ENCODE data around the gene BCL3. TPM values are rescaled to one million over a fixed set of nuclear protein-coding genes. Genes with fewer than 3 reads are reported as not detected.
"Not testable (repeated sequence)": the region's sequence is repeated elsewhere in the genome, so short reads cannot be mapped to it uniquely, and the experiment has no call there.

BCL3 gene
- total RNA-seq, 2 experiments from 2014 or later: 63.4 to 66.6 TPM

- H3K27me3 Mint-ChIP-seq: peaks cover 8% of the 10 kb centered on the region
- peaks cover 3% of the 10 kb centered on the region for H3K9me3 Mint-ChIP-seq
- H3K36me3 Mint-ChIP-seq (ENCODE audit: low read depth): peaks cover 7% of the 10 kb centered on the region
- no peak overlapping the region for H3K4me3 Mint-ChIP-seq
- peaks cover 30% of the 10 kb centered on the region for H3K4me1 Mint-ChIP-seq
- POLR2A ChIA-PET: interaction anchor here (0.7 to 6.2 kb wide), 2 partner anchors 49 to 78 kb away, joined by 4 to 84 read pairs; no protein-coding TSS in a partner anchor
- no peak for DNase-seq
- no peak overlapping the region for H3K27ac Mint-ChIP-seq
- CTCF ChIA-PET: interaction anchor here (4.3 to 6.9 kb wide), 2 partner anchors 48 to 82 kb away, joined by 87 to 336 read pairs; no protein-coding TSS in a partner anchor
Measured at GRCh38 chr19:44772959-44773358, 24.5 kb downstream of the BCL3 start.

- CTCF ChIA-PET: interaction anchor here (1.4 to 6.9 kb wide), 3 partner anchors 8 to 51 kb away, joined by 3 to 336 read pairs (median 7); no protein-coding TSS in a partner anchor
- peaks cover 8% of the 10 kb centered on the region for H3K4me1 Mint-ChIP-seq
- H3K4me3 Mint-ChIP-seq: no peak overlapping the region
- POLR2A ChIA-PET: no interaction called here
- H3K9me3 Mint-ChIP-seq: no peaks in the 10 kb centered on the region
- DNase-seq: no peak
- H3K27ac Mint-ChIP-seq: no peak overlapping the region
- no peaks in the 10 kb centered on the region for H3K36me3 Mint-ChIP-seq (ENCODE audit: low read depth)
- H3K27me3 Mint-ChIP-seq: peaks cover 6% of the 10 kb centered on the region
Measured at GRCh38 chr19:44775676-44776240, 27.2 kb downstream of the BCL3 start.

- no peak overlapping the region for H3K4me3 Mint-ChIP-seq
- DNase-seq: no peak
- no peak overlapping the region for H3K27ac Mint-ChIP-seq
- peaks cover 6% of the 10 kb centered on the region for H3K27me3 Mint-ChIP-seq
- POLR2A ChIA-PET: no interaction called here
- no peaks in the 10 kb centered on the region for H3K36me3 Mint-ChIP-seq (ENCODE audit: low read depth)
- H3K9me3 Mint-ChIP-seq: no peaks in the 10 kb centered on the region
- CTCF ChIA-PET: interaction anchor here (0.6 to 6.9 kb wide), 2 partner anchors 52 to 132 kb away, joined by 3 to 336 read pairs; no protein-coding TSS in a partner anchor
- peaks cover 5% of the 10 kb centered on the region for H3K4me1 Mint-ChIP-seq
Measured at GRCh38 chr19:44776402-44777096, 28.0 kb downstream of the BCL3 start.

GRCh38 chr19:44777715-44778347 lies 29.3 kb downstream of the BCL3 start, which contains the start of gene CBLC:
Gene CBLC (plus strand): TSS chr19:44777890. CDS start chr19:44777932, 42 bp downstream.
- ChIA-PET CTCF (interaction anchor here (1.2 kb wide), 1 partner anchor 54 kb away, joined by 3 read pairs; no protein-coding TSS in a partner anchor), POLR2A (no interaction called here)
- Mint-ChIP-seq H3K9me3 (no peaks in the 10 kb centered on the region), H3K27ac (no peak within 1 kb of the TSS), H3K4me3 (no peak within 1 kb of the TSS), H3K4me1 (peaks cover 3% of the 10 kb centered on the region), H3K36me3 (ENCODE audit: low read depth) (no peaks in the 10 kb centered on the region), H3K27me3 (peaks cover 6% of the 10 kb centered on the region)
- DNase-seq: no peak

- POLR2A ChIA-PET: no interaction called here
- H3K36me3 Mint-ChIP-seq (ENCODE audit: low read depth): no peaks in the 10 kb centered on the region
Measured at GRCh38 chr19:44779150-44779549, 30.6 kb downstream of the BCL3 start.

GRCh38 chr19:44781694-44782093 lies 33.2 kb downstream of the BCL3 start:
- POLR2A ChIA-PET; H3K4me3 Mint-ChIP-seq; H3K4me1 Mint-ChIP-seq; H3K9me3 Mint-ChIP-seq; H3K27me3 Mint-ChIP-seq; H3K36me3 Mint-ChIP-seq (ENCODE audit: low read depth); DNase-seq; H3K27ac Mint-ChIP-seq: not testable (repeated sequence)
- CTCF ChIA-PET: interaction anchor here (1.6 kb wide), 1 partner anchor 10 kb away, joined by 11 read pairs; no protein-coding TSS in a partner anchor

More at GRCh38 chr19:44779150-44779549, 30.6 kb downstream of the BCL3 start:
- DNase-seq: no peak
- H3K4me1 Mint-ChIP-seq: peaks cover under 1% of the 10 kb centered on the region
- no peak overlapping the region for H3K4me3 Mint-ChIP-seq
- no peak overlapping the region for H3K27ac Mint-ChIP-seq
- CTCF ChIA-PET: interaction anchor here (0.7 to 2.1 kb wide), 3 partner anchors 8 to 55 kb away, joined by 3 to 6 read pairs (median 3); no protein-coding TSS in a partner anchor
- H3K9me3 Mint-ChIP-seq: no peaks in the 10 kb centered on the region
- no peaks in the 10 kb centered on the region for H3K27me3 Mint-ChIP-seq

- H3K4me3 Mint-ChIP-seq: no peak overlapping the region
- CTCF ChIA-PET: interaction anchor here (0.7 to 2.7 kb wide), 6 partner anchors 8 to 212 kb away, joined by 3 to 17 read pairs (median 6); no protein-coding TSS in a partner anchor
- H3K9me3 Mint-ChIP-seq: no peaks in the 10 kb centered on the region
- no peaks in the 10 kb centered on the region for H3K36me3 Mint-ChIP-seq (ENCODE audit: low read depth)
- H3K4me1 Mint-ChIP-seq: peaks cover 4% of the 10 kb centered on the region
- DNase-seq: no peak
- H3K27ac Mint-ChIP-seq: no peak overlapping the region
- POLR2A ChIA-PET: no interaction called here
- H3K27me3 Mint-ChIP-seq: no peaks in the 10 kb centered on the region
Measured at GRCh38 chr19:44782729-44783128, 34.2 kb downstream of the BCL3 start.

GRCh38 chr19:44783545-44783944 lies 35.0 kb downstream of the BCL3 start:
- Mint-ChIP-seq H3K36me3 (ENCODE audit: low read depth) (no peaks in the 10 kb centered on the region), H3K27me3 (no peaks in the 10 kb centered on the region), H3K4me1 (peaks cover 4% of the 10 kb centered on the region), H3K27ac (no peak overlapping the region), H3K4me3 (no peak overlapping the region), H3K9me3 (no peaks in the 10 kb centered on the region)
- no peak for DNase-seq
- CTCF ChIA-PET: interaction anchor here (0.8 to 2.7 kb wide), 13 partner anchors 9 to 212 kb away, joined by 3 to 17 read pairs (median 4); partner anchors contain the start of gene NECTIN2
- POLR2A ChIA-PET: no interaction called here

GRCh38 chr19:44785271-44785670 lies 36.8 kb downstream of the BCL3 start:
- H3K9me3 Mint-ChIP-seq: no peaks in the 10 kb centered on the region
- H3K27me3 Mint-ChIP-seq: no peaks in the 10 kb centered on the region
- no peak overlapping the region for H3K4me3 Mint-ChIP-seq
- ChIA-PET POLR2A (no interaction called here), CTCF (interaction anchor here (0.9 to 2.7 kb wide), 4 partner anchors 14 to 149 kb away, joined by 3 to 17 read pairs (median 3); no protein-coding TSS in a partner anchor)
- H3K27ac Mint-ChIP-seq: no peak overlapping the region
- peaks cover 4% of the 10 kb centered on the region for H3K4me1 Mint-ChIP-seq
- DNase-seq: no peak
- no peaks in the 10 kb centered on the region for H3K36me3 Mint-ChIP-seq (ENCODE audit: low read depth)

GRCh38 chr19:44785993-44786392 lies 37.5 kb downstream of the BCL3 start:
- H3K9me3 Mint-ChIP-seq: no peaks in the 10 kb centered on the region
- H3K27me3 Mint-ChIP-seq: no peaks in the 10 kb centered on the region
- ChIA-PET POLR2A (no interaction called here), CTCF (interaction anchor here (0.9 to 1.0 kb wide), 2 partner anchors 12 to 15 kb away, joined by 3 read pairs; no protein-coding TSS in a partner anchor)
- no peak for DNase-seq
- H3K27ac Mint-ChIP-seq: no peak overlapping the region
- H3K4me3 Mint-ChIP-seq: no peak overlapping the region
- no peaks in the 10 kb centered on the region for H3K36me3 Mint-ChIP-seq (ENCODE audit: low read depth)
- H3K4me1 Mint-ChIP-seq: peaks cover 4% of the 10 kb centered on the region

GRCh38 chr19:44788971-44789370 lies 40.5 kb downstream of the BCL3 start:
- DNase-seq: no peak
- no peak overlapping the region for H3K4me3 Mint-ChIP-seq
- CTCF ChIA-PET: interaction anchor here (0.9 to 1.5 kb wide), 2 partner anchors 10 to 65 kb away, joined by 3 to 5 read pairs; no protein-coding TSS in a partner anchor
- H3K27me3 Mint-ChIP-seq: no peaks in the 10 kb centered on the region
- no peaks in the 10 kb centered on the region for H3K9me3 Mint-ChIP-seq
- H3K27ac Mint-ChIP-seq: no peak overlapping the region
- H3K4me1 Mint-ChIP-seq: peaks cover 4% of the 10 kb centered on the region
- no peaks in the 10 kb centered on the region for H3K36me3 Mint-ChIP-seq (ENCODE audit: low read depth)
- POLR2A ChIA-PET: no interaction called here

GRCh38 chr19:44789943-44790483 lies 41.5 kb downstream of the BCL3 start:
- no peak overlapping the region for H3K4me3 Mint-ChIP-seq
- CTCF ChIA-PET: interaction anchor here (1.5 kb wide), 1 partner anchor 66 kb away, joined by 5 read pairs; no protein-coding TSS in a partner anchor
- H3K4me1 Mint-ChIP-seq: no peaks in the 10 kb centered on the region
- no peak overlapping the region for H3K27ac Mint-ChIP-seq
- POLR2A ChIA-PET: no interaction called here
- no peaks in the 10 kb centered on the region for H3K27me3 Mint-ChIP-seq
- H3K36me3 Mint-ChIP-seq (ENCODE audit: low read depth): no peaks in the 10 kb centered on the region
- H3K9me3 Mint-ChIP-seq: no peaks in the 10 kb centered on the region
- no peak for DNase-seq
